Measurements from ENCODE around the gene OVCA2. TPM values are rescaled to one million over a fixed set of nuclear protein-coding genes. Genes with fewer than 3 reads are reported as not detected.

OVCA2 gene
- polyA plus RNA-seq, 2 of the 4 experiments (the other 2 are of a cell fraction): 54.6 to 66.3 TPM

- Histone ChIP-seq H3K9me3 (no peaks in the 10 kb centered on the region), H3K27ac (no peak overlapping the region), H3K4me2 (no peak overlapping the region), H3K4me1 (0 out of 3 replicates have a peak, but pooled peaks cover 5% of the 10 kb centered on the region), H3K4me3 (no peak overlapping the region)
- 79% methylated on average over 84 of the region's 98 CpGs for WGBS (ENCODE audit: missing lambda C conversion rate)
- TF ChIP-seq SMC3 (IDR thresholded peaks at IDR 0.05) (no peak), PHF8 (IDR thresholded peaks at IDR 0.05; ENCODE audit: borderline replicate concordance, low read depth) (no peak), FOSB (CRISPR knock-in tag; IDR thresholded peaks at IDR 0.05) (no peak), MAFK (IDR thresholded peaks at IDR 0.05; ENCODE audit: partially characterized antibody) (no peak), ATOH8 (CRISPR knock-in tag; IDR thresholded peaks at IDR 0.05; ENCODE audit: low read depth) (no peak), TFCP2L1 (CRISPR knock-in tag; IDR thresholded peaks at IDR 0.05) (no peak)
- DNase-seq (ENCODE audit: low read depth in 1 of 2, low spot score in 1 of 2) (no peak), FAIRE-seq (no peak), ATAC-seq (no peak)
- ChIA-PET POLR2A (interaction anchor here (0.6 to 1.4 kb wide), 3 partner anchors 174 to 246 kb away, joined by 3 to 5 read pairs (median 4); partner anchors contain the start of genes SMG6 and SRR), CTCF (interaction anchor here (0.7 to 9.1 kb wide), 57 partner anchors 12 to 303 kb away, joined by 3 to 492 read pairs (median 5); partner anchors contain the start of genes OVCA2 and RTN4RL1)
Measured at GRCh38 chr17:2057760-2058585, 16.2 kb downstream of the OVCA2 start.

GRCh38 chr17:2058586-2059546, 17.0 kb downstream of the OVCA2 start:
- H3K4me2 ChIP-seq: no peak overlapping the region
- no peak overlapping the region for H3K4me3 ChIP-seq
- peak overlapping the region in 1 of 2 experiments; percentile 29; a peak in 1 of 6 replicates for H3K27ac ChIP-seq
- ChIA-PET CTCF (interaction anchor here (0.6 to 9.1 kb wide), 58 partner anchors 11 to 302 kb away, joined by 3 to 492 read pairs (median 5); partner anchors contain the start of genes OVCA2 and RTN4RL1), POLR2A (interaction anchor here (0.6 to 1.4 kb wide), 3 partner anchors 173 to 245 kb away, joined by 3 to 5 read pairs (median 4); partner anchors contain the start of genes SMG6 and SRR)
- FAIRE-seq: no peak
- no peak for TF ChIP-seq NFE2L2 (conservative IDR thresholded peaks at IDR 0.05; ENCODE audit: low read length)
- TF ChIP-seq HMGXB4 (CRISPR knock-in tag; IDR thresholded peaks at IDR 0.05; ENCODE audit: borderline replicate concordance): no peak
- peak; percentile 57 for TF ChIP-seq SMC3 (IDR thresholded peaks at IDR 0.05)
- no peak for TF ChIP-seq JUN (IDR thresholded peaks at IDR 0.05)
- no peak for TF ChIP-seq ELK1 (IDR thresholded peaks at IDR 0.05; ENCODE audit: low read depth, low read length)
- TF ChIP-seq HES2 (IDR thresholded peaks at IDR 0.05): no peak
- TF ChIP-seq CHD2 (IDR thresholded peaks at IDR 0.05; ENCODE audit: low read length, partially characterized antibody): no peak
- TF ChIP-seq HOXA7 (CRISPR knock-in tag; IDR thresholded peaks at IDR 0.05): no peak
- TF ChIP-seq ESRRA (IDR thresholded peaks at IDR 0.05; ENCODE audit: borderline replicate concordance, low read length): no peak
- peak; percentile 75 for TF ChIP-seq CTCF (IDR thresholded peaks at IDR 0.05)
- no peak for TF ChIP-seq USF2 (IDR thresholded peaks at IDR 0.05)
- peak; percentile 16; the same call in 1 of the 2 replicates for TF ChIP-seq MAX (IDR thresholded peaks at IDR 0.05)
- TF ChIP-seq CHD4 (IDR thresholded peaks at IDR 0.05; ENCODE audit: borderline replicate concordance): no peak
- TF ChIP-seq BCL3 (IDR thresholded peaks at IDR 0.05): no peak
- peak; percentile 62 to 64 for TF ChIP-seq RAD21 (conservative IDR thresholded peaks at IDR 0.05 in 1 of 2, IDR thresholded peaks at IDR 0.05 in 1 of 2)
- TF ChIP-seq FOSB (CRISPR knock-in tag; IDR thresholded peaks at IDR 0.05): no peak
- TF ChIP-seq CBX8 (IDR thresholded peaks at IDR 0.05): no peak
- no peak for TF ChIP-seq ZNF302 (CRISPR knock-in tag; IDR thresholded peaks at IDR 0.05)
- no peak for TF ChIP-seq GATA3 (IDR thresholded peaks at IDR 0.05; ENCODE audit: borderline replicate concordance)
- H3K9me3 ChIP-seq: no peaks in the 10 kb centered on the region
- WGBS (ENCODE audit: missing lambda C conversion rate): 76% methylated on average over 40 of the region's 78 CpGs
- peak; percentile 11 to 38; a peak in 3 of 6 replicates for ATAC-seq
- H3K4me1 ChIP-seq: 0 out of 3 replicates have a peak, but pooled peaks cover 5% of the 10 kb centered on the region
- DNase-seq (ENCODE audit: low read depth in 1 of 2, low spot score in 1 of 2): peak; percentile 79 to 80

All from A549 (cell line).